Upper lobe of left lung (tissue), 6 donors: ENCODE results near the gene CLTC. TPM values are rescaled to one million over a fixed set of nuclear protein-coding genes. Genes with fewer than 3 reads are reported as not detected.

ENCODE experiments used
- ATAC-seq, 2 donors: fragments of 200-7000 bp; cut with Tn5 transposase; one replicate each; pipeline ENCODE4 v1.9.1; 2022; ENCODE audit warnings: mild to moderate bottlenecking in 2 of 2, moderate library complexity in 2 of 2; ENCODE audit not compliant: low FRiP score in 2 of 2
- DNase-seq, 2 donors: peaks; one replicate each; pipeline ENCODE4 v3.0.0-alpha.2; 2019 to 2020
- H3K27ac ChIP-seq, 4 donors: fragments of 200-600 bp; sonication (generic); one replicate each; pipeline ENCODE4 v1.5.1; 2016 to 2019
- H3K27me3 ChIP-seq, 4 donors: fragments of 200-600 bp; sonication (generic); one replicate each; pipeline ENCODE4 v1.5.1; 2017 to 2019
- H3K36me3 ChIP-seq, 4 donors: fragments of 200-600 bp; sonication (generic); one replicate each; pipeline ENCODE4 v1.5.1; 2016 to 2019
- H3K4me1 ChIP-seq, 4 donors: fragments of 200-600 bp; sonication (generic); one replicate each; pipeline ENCODE4 v1.5.1; 2018 to 2019
- H3K4me3 ChIP-seq, 4 donors: fragments of 200-600 bp; sonication (generic); one replicate each; pipeline ENCODE4 v1.5.1; 2017 to 2019; ENCODE audit warnings: mild to moderate bottlenecking in 2 of 4, moderate library complexity in 1 of 4
- H3K9me3 ChIP-seq, 4 donors: fragments of 200-600 bp; sonication (generic); one replicate each; pipeline ENCODE4 v1.5.1; 2018 to 2019
- EP300 ChIP-seq, 4 donors: sonication (generic); formaldehyde crosslinking; IDR thresholded peaks; one replicate each; pipeline ENCODE4 v1.5.1; 2017; ENCODE audit warnings: antibody characterized with exemption in 4 of 4, control low read depth in 2 of 4
- POLR2A ChIP-seq, 4 donors: fragments of 450-650 bp; IDR thresholded peaks; one replicate each; pipeline ENCODE4 v1.5.1; 2016 to 2017; ENCODE audit warnings: antibody characterized with exemption in 4 of 4, mild to moderate bottlenecking in 2 of 4
- POLR2AphosphoS5 ChIP-seq, 2 donors: sonication (generic); formaldehyde crosslinking; IDR thresholded peaks; one replicate each; pipeline ENCODE4 v1.5.1; 2017; ENCODE audit warnings: antibody characterized with exemption in 2 of 2
- WGBS, 2 donors: methylation state at CpG; one replicate each; pipeline ENCODE4 v1.1.5; 2017 to 2018; 5-methylcytosine and 5-hydroxymethylcytosine counted together
- total RNA-seq, 6 donors: library from RNA; depleted of rRNA in 4 of 6; stranded (reverse); fragments of >200 nt in 4 of 6; gene quantifications; one replicate each; pipeline versions ENCODE4 v1.1.0 to v1.2.1, GENCODE V29; 2016 to 2021
- TF ChIP-seq, protein P1 (sequence below), 6 experiments: fragments of 450-650 bp in 4 of 6; fragments of 200-600 bp in 2 of 6; sonication (generic) in 2 of 6; IDR thresholded peaks; one replicate each; pipeline ENCODE4 v1.5.1; 2016 to 2019; ENCODE audit warnings: antibody characterized with exemption in 6 of 6
- donor health status: DM: no; HTN: no; CAD: no; lungs with moderate emphysema.
- donor health status: DM: no; HTN: yes; CAD: no; lungs with severe emphysema.

Gene CLTC
- total RNA-seq, 6 donors from 2014 or later: 113 to 266 (median 192) TPM

DNA sequence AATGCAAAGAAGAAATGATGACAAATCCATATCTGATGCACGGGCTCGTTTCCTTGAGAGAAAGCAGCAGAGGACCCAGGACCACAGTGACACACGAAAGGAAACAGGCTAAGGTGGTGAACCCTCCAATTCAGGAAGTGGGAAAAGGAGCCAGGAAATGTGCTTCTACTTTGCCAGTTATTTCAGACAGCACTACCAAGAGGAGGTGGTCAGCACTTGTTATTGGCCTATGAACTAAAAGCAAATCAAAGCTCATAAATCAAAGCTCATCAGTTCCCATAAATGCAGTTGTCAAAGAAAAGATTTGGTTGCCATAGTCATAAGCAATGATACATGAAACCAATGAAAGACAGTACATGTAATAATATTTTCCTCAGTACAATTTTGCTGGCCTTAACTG, 12.6 kb upstream of the CLTC start:
- H3K27ac ChIP-seq: no peak overlapping the region
- TF ChIP-seq EP300 (IDR thresholded peaks at IDR 0.05): no peak
- no peak for TF ChIP-seq POLR2AphosphoS5 (IDR thresholded peaks at IDR 0.05)
- TF ChIP-seq, protein P1, sequence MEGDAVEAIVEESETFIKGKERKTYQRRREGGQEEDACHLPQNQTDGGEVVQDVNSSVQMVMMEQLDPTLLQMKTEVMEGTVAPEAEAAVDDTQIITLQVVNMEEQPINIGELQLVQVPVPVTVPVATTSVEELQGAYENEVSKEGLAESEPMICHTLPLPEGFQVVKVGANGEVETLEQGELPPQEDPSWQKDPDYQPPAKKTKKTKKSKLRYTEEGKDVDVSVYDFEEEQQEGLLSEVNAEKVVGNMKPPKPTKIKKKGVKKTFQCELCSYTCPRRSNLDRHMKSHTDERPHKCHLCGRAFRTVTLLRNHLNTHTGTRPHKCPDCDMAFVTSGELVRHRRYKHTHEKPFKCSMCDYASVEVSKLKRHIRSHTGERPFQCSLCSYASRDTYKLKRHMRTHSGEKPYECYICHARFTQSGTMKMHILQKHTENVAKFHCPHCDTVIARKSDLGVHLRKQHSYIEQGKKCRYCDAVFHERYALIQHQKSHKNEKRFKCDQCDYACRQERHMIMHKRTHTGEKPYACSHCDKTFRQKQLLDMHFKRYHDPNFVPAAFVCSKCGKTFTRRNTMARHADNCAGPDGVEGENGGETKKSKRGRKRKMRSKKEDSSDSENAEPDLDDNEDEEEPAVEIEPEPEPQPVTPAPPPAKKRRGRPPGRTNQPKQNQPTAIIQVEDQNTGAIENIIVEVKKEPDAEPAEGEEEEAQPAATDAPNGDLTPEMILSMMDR (IDR thresholded peaks at IDR 0.05): no peak
- no peak for TF ChIP-seq POLR2A (IDR thresholded peaks at IDR 0.05)
- no peak overlapping the region for H3K4me3 ChIP-seq
- ATAC-seq (no peak), DNase-seq (no peak)
- no peaks in the 10 kb centered on the region for H3K27me3 ChIP-seq
- H3K36me3 ChIP-seq: peaks cover 11 to 62% (median 15%) of the 10 kb centered on the region in 4 donors
- H3K4me1 ChIP-seq: no peaks in the 10 kb centered on the region
- H3K9me3 ChIP-seq: no peaks in the 10 kb centered on the region
- WGBS, 2 donors: 44 to 68% methylated on average over 3 of the region's 3 CpGs

DNA sequence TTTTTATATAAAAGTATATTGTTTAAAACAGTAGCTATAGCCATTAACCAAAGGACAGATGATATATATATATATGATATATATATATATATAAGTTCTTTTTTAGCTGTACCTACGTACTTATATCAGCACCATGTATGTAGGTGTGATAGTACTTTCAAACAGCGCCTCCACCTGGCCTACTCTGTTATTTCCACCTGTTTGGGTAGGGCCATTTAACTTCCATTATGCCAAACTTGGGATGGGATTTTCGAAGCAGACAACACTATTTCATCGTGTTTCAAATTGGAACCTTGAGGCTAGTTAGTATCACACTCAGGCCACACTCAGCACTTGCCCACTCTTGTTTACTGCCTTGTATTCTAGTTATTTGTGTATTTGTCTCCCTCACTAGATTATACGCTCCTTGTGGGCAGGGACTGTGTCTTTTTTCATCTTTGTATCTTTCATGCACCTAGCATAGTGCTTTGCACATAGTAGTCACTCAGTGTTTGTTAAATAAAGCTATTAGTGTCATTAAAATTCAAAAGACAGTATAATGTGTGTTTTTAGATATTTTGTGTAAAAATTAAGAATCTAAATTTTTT, 11.8 kb upstream of the CLTC start:
- Histone ChIP-seq H3K4me1 (no peaks in the 10 kb centered on the region), H3K27me3 (no peaks in the 10 kb centered on the region), H3K9me3 (no peaks in the 10 kb centered on the region), H3K27ac (no peak overlapping the region), H3K4me3 (no peak overlapping the region), H3K36me3 (peaks cover 11 to 55% (median 13%) of the 10 kb centered on the region in 4 donors)
- TF ChIP-seq, protein P1 (IDR thresholded peaks at IDR 0.05): peak in 1 of 6 experiments; percentile 10
- no peak for TF ChIP-seq POLR2A (IDR thresholded peaks at IDR 0.05)
- no peak for DNase-seq
- ATAC-seq: no peak
- WGBS, 2 donors: 92 to 95% methylated on average over 5 of the region's 5 CpGs

DNA sequence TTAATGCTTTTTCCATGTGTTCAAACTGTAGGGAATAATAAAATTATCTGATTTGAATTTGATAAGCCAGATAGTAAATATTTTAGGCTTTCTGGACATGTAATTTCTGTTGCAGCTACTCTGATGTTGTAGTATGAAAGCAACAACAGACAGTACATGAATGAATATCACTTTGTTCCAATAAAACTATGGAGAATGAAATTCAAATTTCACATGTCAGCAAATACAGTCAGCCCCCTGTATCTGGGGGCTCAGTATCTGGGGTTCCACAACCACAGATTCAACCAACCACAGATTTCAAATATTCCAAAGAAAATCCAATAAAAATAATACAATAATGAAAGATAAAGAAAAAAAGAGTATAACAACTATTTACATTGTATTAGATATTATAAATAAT, 8.2 kb upstream of the CLTC start:
- no peaks in the 10 kb centered on the region for H3K9me3 ChIP-seq
- no peaks in the 10 kb centered on the region for H3K27me3 ChIP-seq
- ATAC-seq (no peak), DNase-seq (no peak)
- H3K4me1 ChIP-seq: no peaks in the 10 kb centered on the region
- no peak overlapping the region for H3K27ac ChIP-seq
- TF ChIP-seq, protein P1 (IDR thresholded peaks at IDR 0.05): no peak
- TF ChIP-seq POLR2A (IDR thresholded peaks at IDR 0.05) (no peak), POLR2AphosphoS5 (IDR thresholded peaks at IDR 0.05) (no peak), EP300 (IDR thresholded peaks at IDR 0.05) (no peak)
- H3K36me3 ChIP-seq: peaks cover 0 to 30% (median 2%) of the 10 kb centered on the region in 4 donors
- no peak overlapping the region for H3K4me3 ChIP-seq

DNA sequence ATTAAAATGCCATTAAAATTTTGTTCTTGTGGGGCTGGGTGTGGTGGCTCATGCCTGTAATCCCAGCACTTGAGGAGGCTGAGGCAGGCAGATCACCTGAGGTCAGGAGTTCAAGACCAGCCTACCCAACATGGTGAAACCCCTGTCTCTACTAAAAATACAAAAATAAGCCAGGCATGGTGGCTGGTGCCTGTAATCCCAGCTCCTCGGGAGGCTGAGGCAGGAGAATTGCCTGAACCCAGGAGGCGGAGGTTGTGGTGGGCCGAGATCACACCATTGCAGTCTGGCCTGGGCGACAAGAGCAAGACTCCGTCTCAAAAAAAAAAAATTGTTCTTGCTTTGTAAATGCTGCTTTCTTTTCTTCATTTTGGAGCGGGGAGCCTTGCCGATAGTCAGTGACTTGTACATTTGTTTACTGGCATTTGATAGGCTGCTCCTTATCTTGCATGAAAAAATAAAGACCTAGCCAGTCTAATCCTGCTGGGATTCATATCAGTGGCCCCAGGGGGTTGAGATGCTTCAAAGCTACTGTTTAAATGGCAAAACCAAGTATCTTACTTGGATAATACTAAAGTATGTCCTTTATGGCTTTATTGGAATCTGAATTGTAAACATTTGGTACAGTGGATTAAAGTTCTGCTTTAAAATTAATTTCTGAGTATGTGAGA, 3.3 kb upstream of the CLTC start:
- 96 to 97% methylated on average over 7 of the region's 7 CpGs for WGBS, 2 donors
- H3K9me3 ChIP-seq: no peaks in the 10 kb centered on the region
- TF ChIP-seq, protein P1 (IDR thresholded peaks at IDR 0.05): no peak
- TF ChIP-seq POLR2AphosphoS5 (IDR thresholded peaks at IDR 0.05): no peak
- no peak for TF ChIP-seq EP300 (IDR thresholded peaks at IDR 0.05)
- TF ChIP-seq POLR2A (IDR thresholded peaks at IDR 0.05): no peak
- no peak overlapping the region for H3K4me3 ChIP-seq
- no peak for ATAC-seq
- DNase-seq: no peak
- H3K27ac ChIP-seq: no peak overlapping the region
- peaks cover 8 to 17% (median 11%) of the 10 kb centered on the region in 4 donors for H3K4me1 ChIP-seq
- H3K27me3 ChIP-seq: no peaks in the 10 kb centered on the region
- no peaks in the 10 kb centered on the region for H3K36me3 ChIP-seq
